Transverse colon (tissue), 4 donors: Measurements from ENCODE around the gene FAM3C. TPM values are rescaled to one million over a fixed set of nuclear protein-coding genes. Genes with fewer than 3 reads are reported as not detected.

Experiments used
- DNase-seq: peaks from one replicate; pipeline ENCODE4 v3.0.0-alpha.2; 2019
- H3K27ac ChIP-seq, 4 donors: fragments of 200-600 bp; sonication (generic); 2 replicates each; pipeline ENCODE4 v1.5.1; 2016 to 2018; ENCODE audit warnings: inconsistent platforms in 4 of 4
- H3K27me3 ChIP-seq: fragments of 200-600 bp; sonication (generic); 2 replicates; pipeline ENCODE4 v1.5.1; 2017; ENCODE audit warnings: inconsistent platforms
- H3K36me3 ChIP-seq, 4 donors: fragments of 200-600 bp; sonication (generic); 2 replicates each; pipeline ENCODE4 v1.5.1; 2017 to 2019; ENCODE audit warnings: inconsistent platforms in 4 of 4
- H3K4me1 ChIP-seq, 4 donors: fragments of 200-600 bp; sonication (generic); 2 replicates each; pipeline ENCODE4 v1.5.1; 2017 to 2020; ENCODE audit warnings: inconsistent platforms in 4 of 4
- H3K4me3 ChIP-seq, 4 donors: fragments of 200-600 bp; sonication (generic); 1 replicate in 1 of 4; 2 replicates in 3 of 4; pipeline versions ENCODE4 v1.5.1 to v1.6.1; 2017 to 2019; ENCODE audit warnings: inconsistent platforms in 4 of 4
- H3K9me3 ChIP-seq, 2 donors: fragments of 200-600 bp; sonication (generic); 2 replicates each; pipeline ENCODE4 v1.5.1; 2017 to 2019; ENCODE audit warnings: inconsistent platforms in 2 of 2
- CTCF ChIP-seq, 5 experiments: fragments of 200-600 bp in 3 of 5; fragments of 450-650 bp in 2 of 5; sonication (generic) in 3 of 5; IDR thresholded peaks; 1 replicate in 2 of 5; 2 replicates in 3 of 5; pipeline ENCODE4 v1.5.1; 2016 to 2017; ENCODE audit warnings: antibody characterized with exemption in 5 of 5, inconsistent platforms in 3 of 5, mild to moderate bottlenecking in 2 of 5, moderate library complexity in 1 of 5
- EP300 ChIP-seq: sonication (generic); formaldehyde crosslinking; IDR thresholded peaks from one replicate; pipeline ENCODE4 v1.6.1; 2017; ENCODE audit warnings: antibody characterized with exemption, low read depth
- POLR2A ChIP-seq: fragments of 450-650 bp; IDR thresholded peaks from one replicate; pipeline ENCODE4 v1.6.1; 2016; ENCODE audit warnings: antibody characterized with exemption, mild to moderate bottlenecking, moderate library complexity
- POLR2AphosphoS5 ChIP-seq, 3 donors: sonication (generic); formaldehyde crosslinking; IDR thresholded peaks; one replicate each; pipeline ENCODE4 v1.6.1; 2016; ENCODE audit warnings: antibody characterized with exemption in 3 of 3
- WGBS, 2 donors: methylation state at CpG; one replicate each; pipeline ENCODE4 v1.1.5; 2018; ENCODE audit warnings: low coverage in 1 of 2; 5-methylcytosine and 5-hydroxymethylcytosine counted together
- in situ Hi-C, 4 donors: fragments of 200-750 bp; cut with MboI; loops; one replicate each; pipeline versions ENCODE4 v1.15.0 to v1.15.1; 2017; ENCODE audit warnings: low sequenced_read_pairs in 3 of 4, low pct_ligation_motif_present in 1 of 4, low pct_unique_long_range_greater_than_20kb in 1 of 4
- intact Hi-C: fragments of 100-400 bp; cut with DNase I; formaldehyde crosslinking; loops from one replicate; pipeline ENCODE4 v1.15.1; 2023; ENCODE audit warnings: low total_unique reads
- total RNA-seq, 4 donors: library from RNA; depleted of rRNA; stranded (reverse); fragments of >200 nt; gene quantifications; one replicate each; pipeline ENCODE4 v1.1.0, GENCODE V29; 2016

FAM3C gene
- total RNA-seq, 4 donors from 2014 or later, result 9.0 to 48.9 (median 33.6) TPM

GRCh38 chr7:121313793-121314676 lies 82.1 kb downstream of the FAM3C start:
- intact Hi-C loops, result no loop called here
- 31 to 44% methylated on average over 3 to 9 of the region's 9 CpGs for WGBS, 2 donors
- in situ Hi-C loops, result no loop called here
- DNase-seq, result peak; percentile 12
- Histone ChIP-seq H3K27me3 (no peaks in the 10 kb centered on the region), H3K4me1 (peaks cover 0 to 16% (median 0%) of the 10 kb centered on the region in 4 donors), H3K4me3 (no peak overlapping the region), H3K9me3 (no peaks in the 10 kb centered on the region), H3K27ac (peak overlapping the region; percentile 24 to 67 (median 53)), H3K36me3 (no peaks in the 10 kb centered on the region)
- TF ChIP-seq POLR2A, result no peak
- no peak for TF ChIP-seq POLR2AphosphoS5 (IDR thresholded peaks at IDR 0.05)
- no peak for TF ChIP-seq CTCF (IDR thresholded peaks at IDR 0.05)
- TF ChIP-seq EP300, result no peak

DNA sequence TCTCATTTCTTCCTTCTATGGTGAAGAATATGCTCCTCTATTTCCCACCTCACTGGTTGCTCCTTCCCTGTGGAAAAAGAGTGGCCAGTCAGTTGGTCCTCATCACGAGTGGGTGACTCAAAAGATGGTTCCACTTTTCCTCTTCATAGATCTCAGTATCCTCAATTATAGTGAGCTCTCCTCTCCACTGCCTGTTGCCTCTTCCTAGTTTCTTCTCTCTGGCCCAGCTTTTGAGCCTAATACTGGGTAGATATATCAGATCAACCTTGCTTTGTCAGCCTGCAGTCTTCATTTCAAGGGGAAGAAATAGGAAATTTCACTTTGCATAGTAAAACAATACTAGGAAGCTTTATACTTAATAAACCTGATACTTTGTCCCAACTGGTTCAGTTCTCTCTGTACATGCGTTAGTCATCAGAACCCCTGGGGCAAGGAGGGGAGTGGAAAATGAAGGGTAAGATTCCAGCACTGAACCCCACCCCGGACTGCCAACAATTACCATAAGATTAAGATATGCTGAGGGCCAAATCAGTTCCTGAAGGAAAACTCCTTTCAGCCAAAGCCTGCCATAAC lies 82.8 kb downstream of the FAM3C start:
- H3K27me3 ChIP-seq, result no peaks in the 10 kb centered on the region
- no peak overlapping the region for H3K4me3 ChIP-seq
- no peak for TF ChIP-seq POLR2A
- TF ChIP-seq POLR2AphosphoS5 (IDR thresholded peaks at IDR 0.05), result no peak
- TF ChIP-seq CTCF (IDR thresholded peaks at IDR 0.05), result no peak
- no peak for TF ChIP-seq EP300
- WGBS, 2 donors, result 39 to 69% methylated on average over 2 to 3 of the region's 3 CpGs
- H3K27ac ChIP-seq, result peak overlapping the region; percentile 24 to 67 (median 48)
- in situ Hi-C loops (no loop called here), intact Hi-C loops (no loop called here)
- H3K9me3 ChIP-seq, result no peaks in the 10 kb centered on the region
- peak; percentile 29 for DNase-seq
- no peaks in the 10 kb centered on the region for H3K36me3 ChIP-seq
- peaks cover 0 to 16% (median 0%) of the 10 kb centered on the region in 4 donors for H3K4me1 ChIP-seq

DNA sequence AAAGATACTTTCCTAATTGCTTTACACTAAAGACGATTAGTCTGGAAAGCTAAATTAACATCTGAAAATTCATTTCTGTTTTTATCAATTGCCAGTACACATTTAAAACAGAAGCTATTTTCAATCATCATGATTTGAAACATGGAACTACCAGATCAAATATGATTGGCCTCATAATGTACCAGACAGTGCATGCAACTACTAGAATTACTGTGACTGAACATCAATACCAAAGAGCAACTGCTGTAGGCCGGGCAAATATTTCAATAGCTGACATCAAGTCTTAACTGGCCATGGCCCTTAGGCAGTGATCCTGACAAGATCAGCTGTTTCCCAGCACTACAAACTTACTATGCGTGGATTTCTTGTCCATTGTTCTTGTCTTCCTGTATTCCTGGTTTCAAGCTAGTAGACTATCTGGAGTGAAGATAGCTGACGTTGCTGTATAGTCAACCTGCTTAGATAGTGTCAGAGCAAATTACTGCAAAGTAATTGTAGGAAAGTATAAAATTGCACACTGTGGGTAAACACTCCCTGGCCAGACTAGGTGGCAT lies 89.0 kb downstream of the FAM3C start:
- Histone ChIP-seq H3K27me3 (no peaks in the 10 kb centered on the region), H3K36me3 (no peaks in the 10 kb centered on the region), H3K27ac (no peak overlapping the region), H3K9me3 (no peaks in the 10 kb centered on the region), H3K4me1 (no peaks in the 10 kb centered on the region), H3K4me3 (no peak overlapping the region)
- intact Hi-C loops, result no loop called here
- no peak for DNase-seq
- TF ChIP-seq POLR2A (no peak), CTCF (IDR thresholded peaks at IDR 0.05) (no peak)
- 70 to 77% methylated on average over 4 of the region's 4 CpGs for WGBS, 2 donors
- in situ Hi-C loops, result no loop called here

DNA sequence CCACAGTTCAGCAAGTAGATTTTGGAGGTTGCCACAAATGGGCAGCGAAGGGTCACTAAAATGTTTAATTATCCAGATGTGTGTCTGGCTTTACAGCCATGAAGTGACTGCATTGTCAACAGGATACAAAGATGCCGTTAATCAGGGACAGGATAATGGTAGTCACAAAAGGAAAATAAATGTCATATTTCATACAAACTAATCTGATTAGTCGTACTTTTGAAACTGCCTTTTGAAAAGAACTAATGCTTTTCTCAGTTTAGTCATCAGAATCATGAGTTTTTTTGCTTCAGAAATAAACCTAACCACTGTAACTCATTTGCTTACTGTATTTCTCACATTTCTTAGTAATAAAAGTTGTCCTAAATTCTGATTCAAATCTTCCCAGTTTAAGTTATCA lies 89.5 kb downstream of the FAM3C start:
- intact Hi-C loops, result no loop called here
- no peaks in the 10 kb centered on the region for H3K9me3 ChIP-seq
- TF ChIP-seq EP300 (no peak), CTCF (IDR thresholded peaks at IDR 0.05) (no peak), POLR2A (no peak), POLR2AphosphoS5 (IDR thresholded peaks at IDR 0.05) (no peak)
- no peak overlapping the region for H3K27ac ChIP-seq
- H3K4me1 ChIP-seq, result no peaks in the 10 kb centered on the region
- H3K36me3 ChIP-seq, result no peaks in the 10 kb centered on the region
- no peak for DNase-seq
- in situ Hi-C loops, result no loop called here
- H3K4me3 ChIP-seq, result no peak overlapping the region
- WGBS, 2 donors, result 45 to 58% methylated on average over 3 of the region's 3 CpGs
- no peaks in the 10 kb centered on the region for H3K27me3 ChIP-seq
